Measurements from ENCODE around the gene TNS1.

TNS1 gene

DNA sequence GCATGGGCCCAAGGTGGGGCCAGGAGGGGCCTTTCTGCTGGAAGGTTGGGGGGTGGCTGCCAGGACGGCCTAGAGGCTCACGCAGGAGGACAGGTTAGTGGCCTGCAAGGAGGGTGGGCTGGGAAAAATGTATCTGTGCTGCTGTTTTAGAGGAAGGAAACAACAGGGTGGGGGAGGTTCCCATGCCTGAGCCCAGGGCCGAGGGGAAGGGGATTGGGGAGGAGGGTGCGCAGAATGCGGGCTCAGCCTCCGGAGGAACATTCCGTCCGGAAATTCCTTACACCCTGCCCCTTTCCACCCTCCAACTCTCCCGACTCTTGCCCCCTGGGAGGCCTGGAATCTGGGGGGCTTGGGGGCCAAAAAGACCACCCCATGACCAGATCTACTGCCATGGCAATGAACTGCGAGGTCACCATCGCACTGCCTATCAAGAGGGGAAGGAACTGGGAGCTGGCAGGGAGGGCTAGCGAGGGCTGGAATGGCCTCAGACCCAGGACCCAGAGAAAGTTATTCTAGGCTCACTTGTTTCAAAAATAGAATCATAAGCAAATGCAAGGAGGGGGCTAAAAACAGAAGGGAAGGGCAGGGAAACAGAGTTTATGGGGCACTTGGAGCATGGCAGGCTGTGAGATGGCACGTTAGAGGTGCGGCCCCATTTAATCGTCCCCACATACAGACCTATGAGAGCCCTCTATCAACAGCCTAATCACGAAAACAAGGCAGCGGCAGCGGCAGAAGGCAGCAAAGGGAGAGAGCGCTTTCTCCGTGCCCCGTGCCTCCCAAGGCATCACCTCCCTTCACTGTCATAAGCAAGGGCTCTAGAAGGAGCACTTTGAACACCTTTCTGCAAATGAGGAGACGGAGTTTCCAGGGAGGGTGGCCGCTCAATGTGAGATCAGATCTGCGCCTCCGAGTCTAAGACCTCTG, 90.4 kb downstream of the TNS1 start:
- DNase-seq (ENCODE audit: low spot score): no peak

DNA sequence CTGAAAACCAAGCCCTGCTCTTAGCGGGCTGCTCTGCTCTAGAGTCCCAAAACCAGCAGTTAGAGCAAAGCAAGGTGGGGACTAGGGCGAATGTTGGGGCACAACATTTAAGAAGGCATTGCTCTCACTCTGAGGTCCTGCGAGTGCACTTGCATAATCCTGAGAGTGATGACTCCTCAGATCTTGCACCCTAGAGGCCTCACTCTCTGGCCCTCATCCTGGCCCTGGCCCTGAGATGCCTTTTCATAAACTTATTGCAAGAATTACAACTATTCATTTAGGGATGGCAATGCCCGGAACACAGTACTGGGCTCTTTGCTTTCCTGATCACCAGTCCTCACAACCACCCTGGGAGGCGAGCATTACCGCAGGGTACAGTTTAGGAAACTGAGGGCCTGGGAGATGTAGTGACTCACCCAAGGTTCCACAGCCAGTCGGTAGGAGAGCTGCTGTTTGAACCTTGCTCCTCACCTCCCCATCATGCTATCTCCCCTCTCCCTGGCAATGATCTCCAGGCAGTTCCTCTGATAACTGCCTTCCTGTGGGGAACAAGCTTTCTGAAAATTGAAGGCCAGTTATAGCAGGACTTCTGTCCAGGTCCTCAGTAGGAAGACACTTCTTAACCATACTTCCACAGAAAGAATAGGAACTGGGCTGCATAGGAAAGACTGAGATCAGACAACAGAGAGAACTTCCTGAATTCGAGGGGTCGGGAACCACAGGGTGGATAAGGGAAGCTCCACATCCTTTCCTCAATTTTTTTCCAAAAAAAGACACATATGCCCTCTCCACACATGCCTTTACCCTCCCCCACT, 91.3 kb downstream of the TNS1 start:
- DNase-seq (ENCODE audit: low spot score): no peak

DNA sequence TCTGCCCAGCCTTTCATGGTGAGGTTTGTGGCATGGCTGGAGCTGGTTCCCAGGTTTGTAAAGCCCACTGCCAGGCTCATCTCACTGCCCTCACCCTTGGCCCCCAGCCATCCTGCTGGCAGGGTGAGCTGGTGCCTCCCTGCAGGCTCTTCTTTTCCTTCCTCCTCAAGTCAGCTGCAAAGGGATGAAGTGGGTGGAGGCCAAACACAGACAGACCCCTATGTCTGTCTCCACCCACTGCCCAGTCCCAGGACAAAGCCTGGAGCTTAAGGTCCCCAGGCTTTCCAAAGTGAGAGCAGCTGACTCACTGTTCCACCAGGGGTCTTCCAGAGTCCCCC, 92.0 kb downstream of the TNS1 start:
- no peak for DNase-seq (ENCODE audit: low spot score)

GRCh38 chr2:217909156-217909820, 93.5 kb downstream of the TNS1 start:
- no peak for DNase-seq (ENCODE audit: low spot score)

- DNase-seq (ENCODE audit: low spot score): no peak
These were observed 94.3 kb downstream of the TNS1 start for GRCh38 chr2:217908544-217908943.

GRCh38 chr2:217907266-217907665, 95.5 kb downstream of the TNS1 start:
- DNase-seq (ENCODE audit: low spot score): no peak

- peak; percentile 39 for DNase-seq (ENCODE audit: low spot score)
These were observed 96.0 kb downstream of the TNS1 start for GRCh38 chr2:217906798-217907197.

GRCh38 chr2:217905896-217906295, 96.9 kb downstream of the TNS1 start:
- no peak for DNase-seq (ENCODE audit: low spot score)

- DNase-seq (ENCODE audit: low spot score): no peak
These were observed 97.4 kb downstream of the TNS1 start for GRCh38 chr2:217905395-217905794.

DNA sequence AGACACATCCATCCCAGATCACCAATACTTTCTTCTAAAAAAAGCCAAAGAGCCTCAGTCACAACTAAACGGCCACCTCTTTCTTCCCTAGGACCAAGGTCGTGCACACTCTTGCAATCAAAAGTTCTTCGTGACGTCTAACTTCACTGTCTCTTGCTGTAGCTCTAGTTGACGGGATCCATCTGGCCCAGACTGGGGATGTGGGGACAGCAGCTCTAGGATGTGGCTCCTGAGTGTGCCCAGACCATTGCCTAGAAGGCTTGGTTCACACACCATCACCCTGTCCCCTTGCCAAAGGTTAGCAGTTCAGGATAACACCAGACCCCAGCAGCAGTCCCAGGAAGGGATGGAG, 98.2 kb downstream of the TNS1 start:
- no peak for DNase-seq (ENCODE audit: low spot score)

DNA sequence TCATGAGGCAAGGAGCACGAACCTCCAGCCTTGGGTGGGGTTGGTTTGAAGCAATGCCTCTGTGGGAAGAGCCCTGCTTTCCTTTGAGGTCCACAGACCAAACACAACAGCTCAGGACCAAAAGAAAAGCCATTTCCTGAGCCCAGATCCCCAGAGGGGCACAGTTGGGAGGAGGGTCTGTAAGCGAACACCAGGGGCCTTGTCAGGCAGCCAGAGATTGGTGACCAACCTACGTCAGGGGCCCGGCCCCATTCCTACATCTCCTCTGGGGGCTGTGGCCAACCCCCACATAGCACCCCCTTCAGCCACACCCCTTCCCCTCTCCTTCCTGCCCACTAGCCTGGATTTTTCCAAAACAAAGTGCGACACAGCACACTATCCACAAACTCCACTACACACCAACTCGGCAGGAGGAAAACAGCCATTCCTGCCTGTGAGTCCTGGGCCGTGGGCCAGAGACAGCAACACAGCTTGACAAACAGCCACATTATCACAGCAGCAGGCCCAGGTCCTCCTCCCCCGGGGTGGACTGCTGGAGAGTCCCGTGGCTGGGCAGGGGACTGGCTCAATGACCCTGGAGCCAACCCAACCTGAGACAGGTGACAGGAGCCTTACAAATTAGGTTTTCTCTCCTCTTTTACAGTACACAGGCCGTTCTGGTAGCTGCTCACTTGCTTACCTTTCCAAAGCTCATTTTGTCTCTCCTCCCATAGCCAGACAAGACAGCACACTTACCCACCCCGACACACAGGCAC, 98.8 kb downstream of the TNS1 start:
- peak; percentile 58 for DNase-seq (ENCODE audit: low spot score)

GRCh38 chr2:217903142-217903858, 99.5 kb downstream of the TNS1 start:
- no peak for DNase-seq (ENCODE audit: low spot score)

GRCh38 chr2:217902379-217903141, 100.2 kb downstream of the TNS1 start:
- DNase-seq (ENCODE audit: low spot score): peak; percentile 66

DNA sequence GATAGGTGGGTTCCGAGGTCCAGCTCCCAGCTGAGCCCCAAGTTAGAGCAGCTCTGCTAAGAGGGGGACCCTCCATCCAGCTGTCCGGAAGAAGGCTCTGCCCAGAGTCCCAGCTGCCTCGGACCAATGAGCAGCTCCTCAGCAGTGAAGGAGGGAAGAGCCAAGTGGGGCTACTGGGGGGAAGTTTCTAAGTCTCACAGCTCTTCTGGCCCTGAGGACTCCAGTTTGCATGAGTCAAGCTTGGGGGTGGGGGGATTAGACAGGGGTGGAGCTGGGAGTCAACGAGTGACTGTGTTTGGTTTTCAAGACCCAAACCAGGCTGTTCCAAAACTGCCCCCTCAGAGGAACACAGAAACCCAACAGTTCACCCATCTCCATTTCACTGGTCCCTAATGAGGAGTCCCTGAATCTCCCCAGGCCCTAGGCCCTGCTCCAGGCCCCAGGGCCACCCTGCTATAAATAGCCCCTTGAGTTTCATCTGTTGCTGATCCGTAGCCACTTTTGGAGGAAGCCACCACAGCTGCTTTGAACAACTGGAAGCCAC, 100.9 kb downstream of the TNS1 start:
- DNase-seq (ENCODE audit: low spot score): peak; percentile 83

DNA sequence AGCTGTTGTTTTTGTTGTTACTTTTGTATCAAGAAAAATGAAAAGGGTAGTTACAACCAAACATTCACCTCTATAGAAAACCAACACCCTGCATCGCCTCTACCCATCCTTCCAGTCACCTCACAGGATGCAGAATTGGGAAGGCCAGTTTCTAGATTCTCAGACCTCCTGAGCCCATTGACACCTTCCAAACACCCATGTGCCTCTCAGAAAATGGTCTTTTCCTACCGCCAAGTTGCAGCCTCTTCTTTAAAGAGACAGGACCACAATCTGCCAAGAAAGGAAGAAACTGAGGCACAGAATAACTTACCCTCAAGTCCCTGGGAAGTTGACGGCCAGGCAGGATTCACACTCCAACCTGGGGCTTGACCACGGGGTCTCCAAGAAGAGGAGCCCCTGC, 101.4 kb downstream of the TNS1 start:
- no peak for DNase-seq (ENCODE audit: low spot score)

DNA sequence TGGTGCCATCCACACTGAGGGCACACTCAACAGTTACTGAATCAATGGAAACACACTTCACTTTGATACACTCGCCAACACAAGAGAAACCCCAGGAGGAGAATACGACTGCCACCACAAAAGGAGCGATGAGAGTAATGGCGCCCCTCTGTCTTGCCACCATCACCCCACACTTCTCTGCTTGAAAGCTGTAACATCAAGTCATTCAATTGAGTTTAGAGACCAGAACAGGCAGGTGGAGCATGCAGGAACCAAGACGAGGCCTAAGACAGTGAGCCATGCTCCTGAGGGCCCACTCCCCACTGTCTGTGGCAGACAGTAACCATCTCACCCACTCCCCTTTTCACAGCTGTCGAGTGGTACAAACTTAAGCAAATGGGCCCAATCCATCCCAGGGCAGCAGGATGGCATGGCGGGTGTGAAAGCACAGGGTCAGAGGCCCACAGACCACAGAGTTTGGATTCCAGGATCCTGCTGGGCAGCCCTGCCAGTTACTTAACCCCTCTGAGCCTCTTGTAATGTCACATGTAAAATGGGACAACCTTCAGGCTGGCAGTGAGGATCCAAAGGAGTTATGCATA, 101.9 kb downstream of the TNS1 start:
- DNase-seq (ENCODE audit: low spot score): no peak

GRCh38 chr2:217900010-217900779, 102.6 kb downstream of the TNS1 start:
- no peak for DNase-seq (ENCODE audit: low spot score)

GRCh38 chr2:217899231-217900009, 103.4 kb downstream of the TNS1 start:
- peak; percentile 92 for DNase-seq (ENCODE audit: low spot score)

All from AG08396 (cell line).